MCF 10A (cell line): ENCODE measurements around the gene AK5. TPM values are rescaled to one million over a fixed set of nuclear protein-coding genes. Genes with fewer than 3 reads are reported as not detected.

Source experiments
- BruUV-seq: library from RNA; stranded (reverse); fragments of 400-500 nt; replicated peaks from 2 replicates; lab custom pipeline; 2021; lab: Mats Ljungman, UMichigan
- CTCF ChIA-PET: fragments of 300-600 bp; sonication (Branson Sonifier 250); formaldehyde crosslinking; extraction: SDS; loops from one replicate; lab custom pipeline; 2021; ENCODE audit warnings: antibody characterized with exemption, inconsistent platforms; lab: Yijun Ruan, JAX
- POLR2A ChIA-PET: fragments of 300-600, 350-650 bp; sonication (Branson Sonifier 250); formaldehyde crosslinking; extraction: SDS; loops from one replicate; lab custom pipeline; 2020; ENCODE audit warnings: antibody characterized with exemption, inconsistent platforms; lab: Yijun Ruan, JAX
- DNase-seq: peaks from one replicate; pipeline ENCODE4 v3.0.0-alpha.2; 2018; ENCODE audit not compliant: unreplicated experiment
- H3K27ac Mint-ChIP-seq: one replicate; pipeline ENCODE4 v1.8.0; 2022; ENCODE audit warnings: mild to moderate bottlenecking, low read depth, mixed read lengths; ENCODE audit not compliant: unreplicated experiment
- H3K27me3 Mint-ChIP-seq: one replicate; pipeline ENCODE4 v1.8.0; 2022; ENCODE audit warnings: mixed read lengths; ENCODE audit not compliant: insufficient read depth, unreplicated experiment
- H3K36me3 Mint-ChIP-seq: one replicate; pipeline ENCODE4 v1.8.0; 2022; ENCODE audit warnings: mild to moderate bottlenecking, moderate library complexity, mixed read lengths; ENCODE audit not compliant: insufficient read depth, unreplicated experiment
- H3K4me1 Mint-ChIP-seq: one replicate; pipeline ENCODE4 v1.8.0; 2022; ENCODE audit warnings: mixed read lengths; ENCODE audit not compliant: insufficient read depth, unreplicated experiment
- H3K4me3 Mint-ChIP-seq: one replicate; pipeline ENCODE4 v1.8.0; 2022; ENCODE audit warnings: mild to moderate bottlenecking, moderate library complexity, mixed read lengths; ENCODE audit not compliant: unreplicated experiment
- H3K9me3 Mint-ChIP-seq: one replicate; pipeline ENCODE4 v1.8.0; 2022; ENCODE audit warnings: mixed read lengths; ENCODE audit not compliant: unreplicated experiment
- intact Hi-C: fragments of 100-400 bp; cut with micrococcal nuclease; formaldehyde crosslinking; loops from 2 replicates; pipeline ENCODE4 v1.14.1; 2022
- total RNA-seq: library from RNA; stranded (reverse); gene quantifications from 2 replicates; pipeline ENCODE4 v1.2.3, GENCODE V29; 2022
- TF ChIP-seq, protein P1 (sequence below): fragments of 200-600 bp; IDR thresholded peaks from one replicate; pipeline ENCODE4 v1.8.0; 2022; ENCODE audit warnings: antibody characterized with exemption, mild to moderate bottlenecking; ENCODE audit not compliant: unreplicated experiment

The AK5 gene
- total RNA-seq, 1 experiment from 2014 or later: not detected

DNA sequence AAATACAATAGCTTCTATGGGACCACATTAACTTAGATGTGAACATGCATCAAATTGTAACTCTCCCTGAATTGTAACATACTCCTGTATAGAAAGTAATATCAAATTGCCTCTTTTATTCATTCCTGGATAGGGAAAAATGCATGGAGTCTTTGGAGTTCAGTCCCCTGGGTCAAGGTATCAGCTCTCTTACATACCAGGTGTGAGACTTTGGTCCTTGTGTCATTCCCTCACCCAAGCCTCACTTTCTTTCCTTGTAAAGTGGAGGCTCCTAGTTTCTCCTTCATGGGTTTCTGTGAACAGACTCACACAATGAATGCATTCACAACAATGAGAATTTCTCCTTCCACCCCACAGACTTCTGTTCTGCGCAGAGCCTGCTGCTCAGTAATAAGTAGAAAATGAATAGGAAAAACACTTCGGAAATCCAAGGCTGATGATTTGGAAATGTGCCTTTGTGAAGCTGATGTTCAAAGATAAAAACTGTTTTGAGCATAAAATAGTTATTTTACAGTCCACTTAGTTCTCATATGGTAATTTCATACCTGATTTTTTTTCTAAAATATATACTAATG is 185.3 kb downstream of the AK5 start:
- DNase-seq: no peak
- no peak overlapping the region for H3K27ac Mint-ChIP-seq
- no peaks in the 10 kb centered on the region for H3K9me3 Mint-ChIP-seq
- intact Hi-C loops: no loop called here
- TF ChIP-seq, protein P1, sequence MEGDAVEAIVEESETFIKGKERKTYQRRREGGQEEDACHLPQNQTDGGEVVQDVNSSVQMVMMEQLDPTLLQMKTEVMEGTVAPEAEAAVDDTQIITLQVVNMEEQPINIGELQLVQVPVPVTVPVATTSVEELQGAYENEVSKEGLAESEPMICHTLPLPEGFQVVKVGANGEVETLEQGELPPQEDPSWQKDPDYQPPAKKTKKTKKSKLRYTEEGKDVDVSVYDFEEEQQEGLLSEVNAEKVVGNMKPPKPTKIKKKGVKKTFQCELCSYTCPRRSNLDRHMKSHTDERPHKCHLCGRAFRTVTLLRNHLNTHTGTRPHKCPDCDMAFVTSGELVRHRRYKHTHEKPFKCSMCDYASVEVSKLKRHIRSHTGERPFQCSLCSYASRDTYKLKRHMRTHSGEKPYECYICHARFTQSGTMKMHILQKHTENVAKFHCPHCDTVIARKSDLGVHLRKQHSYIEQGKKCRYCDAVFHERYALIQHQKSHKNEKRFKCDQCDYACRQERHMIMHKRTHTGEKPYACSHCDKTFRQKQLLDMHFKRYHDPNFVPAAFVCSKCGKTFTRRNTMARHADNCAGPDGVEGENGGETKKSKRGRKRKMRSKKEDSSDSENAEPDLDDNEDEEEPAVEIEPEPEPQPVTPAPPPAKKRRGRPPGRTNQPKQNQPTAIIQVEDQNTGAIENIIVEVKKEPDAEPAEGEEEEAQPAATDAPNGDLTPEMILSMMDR: no peak
- peaks cover 11% of the 10 kb centered on the region for H3K27me3 Mint-ChIP-seq
- no peak overlapping the region for H3K4me3 Mint-ChIP-seq
- CTCF ChIA-PET: no interaction called here
- no TSS peak for BruUV-seq
- POLR2A ChIA-PET: no interaction called here
- no peaks in the 10 kb centered on the region for H3K4me1 Mint-ChIP-seq
- H3K36me3 Mint-ChIP-seq: no peaks in the 10 kb centered on the region

- Mint-ChIP-seq H3K27ac (no peak overlapping the region), H3K4me1 (no peaks in the 10 kb centered on the region), H3K4me3 (no peak overlapping the region), H3K27me3 (peaks cover 11% of the 10 kb centered on the region), H3K36me3 (no peaks in the 10 kb centered on the region), H3K9me3 (no peaks in the 10 kb centered on the region)
- DNase-seq: no peak
- TF ChIP-seq, protein P1: no peak
- intact Hi-C loops: no loop called here
- ChIA-PET CTCF (no interaction called here), POLR2A (no interaction called here)
- no TSS peak for BruUV-seq
Observed at GRCh38 chr1:77467741-77468140, 185.9 kb downstream of the AK5 start.

DNA sequence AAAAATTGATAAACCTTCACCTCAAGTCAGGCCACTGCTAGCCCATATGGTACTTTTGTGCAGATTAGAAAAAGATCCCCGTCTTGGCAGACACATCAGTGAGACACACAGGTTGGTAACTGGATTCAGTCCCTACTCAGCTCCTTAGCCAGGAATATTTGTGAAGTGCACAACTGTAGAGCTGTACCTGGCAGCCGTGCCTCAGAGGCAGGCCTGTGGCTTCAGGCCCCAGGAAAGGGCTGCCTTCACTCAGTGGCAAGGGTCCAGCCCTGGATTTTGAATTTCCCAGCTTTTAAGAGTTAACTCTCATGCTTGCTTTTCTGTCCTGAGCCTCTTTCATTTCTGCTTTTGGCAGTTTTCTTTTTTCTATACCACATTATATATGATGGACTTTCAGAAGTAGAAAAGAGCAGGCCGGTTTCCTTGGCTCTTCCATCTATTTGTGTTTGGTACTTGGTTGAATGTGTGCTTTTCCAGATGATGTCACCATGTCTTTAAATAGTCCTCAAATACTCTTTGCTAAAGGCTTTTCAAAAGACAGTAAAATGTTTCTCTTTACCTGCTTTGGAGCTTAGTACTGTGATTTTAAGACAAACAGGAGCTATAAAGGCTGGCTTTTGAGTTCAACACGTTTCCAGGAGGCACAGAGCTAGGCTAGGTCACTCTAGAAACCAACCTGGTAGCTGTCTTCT is 186.6 kb downstream of the AK5 start:
- Mint-ChIP-seq H3K27ac (no peak overlapping the region), H3K27me3 (peaks cover 11% of the 10 kb centered on the region), H3K9me3 (no peaks in the 10 kb centered on the region), H3K4me3 (no peak overlapping the region), H3K36me3 (no peaks in the 10 kb centered on the region), H3K4me1 (peaks cover 3% of the 10 kb centered on the region)
- TF ChIP-seq, protein P1: no peak
- POLR2A ChIA-PET: no interaction called here
- CTCF ChIA-PET: no interaction called here
- no TSS peak for BruUV-seq
- no peak for DNase-seq
- intact Hi-C loops: no loop called here

GRCh38 chr1:77468949-77469710 is 187.3 kb downstream of the AK5 start:
- peak; percentile 79 for DNase-seq

More at GRCh38 chr1:77468949-77469710, 187.3 kb downstream of the AK5 start:
- ChIA-PET POLR2A (no interaction called here), CTCF (no interaction called here)
- Mint-ChIP-seq H3K9me3 (no peaks in the 10 kb centered on the region), H3K27me3 (peaks cover 11% of the 10 kb centered on the region), H3K4me1 (peaks cover 10% of the 10 kb centered on the region), H3K36me3 (no peaks in the 10 kb centered on the region), H3K4me3 (no peak overlapping the region), H3K27ac (no peak overlapping the region)
- BruUV-seq: no TSS peak
- TF ChIP-seq, protein P1: no peak
- intact Hi-C loops: no loop called here
